Left lung (tissue), 10 donors: ENCODE data around the gene EIF4E2. TPM values are rescaled to one million over a fixed set of nuclear protein-coding genes. Genes with fewer than 3 reads are reported as not detected.
"Not testable (repeated sequence)": the region's sequence is repeated elsewhere in the genome, so short reads cannot be mapped to it uniquely, and the experiment has no call there.

Source experiments
- ATAC-seq: fragments of 200-7000 bp; cut with Tn5 transposase; one replicate; pipeline ENCODE4 v1.9.1; 2020; ENCODE audit warnings: moderate library complexity
- DNase-seq, 4 donors: peaks; one replicate each; pipeline ENCODE4 v3.0.0-alpha.2; 2013 to 2020
- H3K27ac ChIP-seq, 2 donors: fragments of 200-600 bp; sonication (generic) in 1 of 2; one replicate each; pipeline versions ENCODE4 v1.5.0 to v1.8.0; 2020 to 2021
- H3K27me3 ChIP-seq, 2 donors: fragments of 200-600 bp; sonication (generic) in 1 of 2; one replicate each; pipeline versions ENCODE4 v1.5.0 to v1.8.0; 2020 to 2021
- H3K36me3 ChIP-seq, 2 donors: fragments of 200-600 bp; sonication (generic) in 1 of 2; one replicate each; pipeline versions ENCODE4 v1.5.0 to v1.8.0; 2020 to 2021
- H3K4me1 ChIP-seq, 2 donors: fragments of 200-600 bp; one replicate each; pipeline ENCODE4 v1.8.0; 2021
- H3K4me3 ChIP-seq, 2 donors: fragments of 200-600 bp; sonication (generic) in 1 of 2; one replicate each; pipeline versions ENCODE4 v1.5.0 to v1.8.0; 2020 to 2021; ENCODE audit warnings: mild to moderate bottlenecking in 1 of 2
- H3K9me3 ChIP-seq, 2 donors: fragments of 200-600 bp; sonication (generic) in 1 of 2; one replicate each; pipeline versions ENCODE4 v1.5.0 to v1.8.0; 2020 to 2021
- CTCF ChIP-seq, 2 donors: fragments of 200-600 bp; sonication (generic) in 1 of 2; IDR thresholded peaks; one replicate each; pipeline versions ENCODE4 v1.5.0 to v1.8.0; 2021; ENCODE audit warnings: antibody characterized with exemption in 2 of 2
- intact Hi-C, 2 donors: fragments of 100-400 bp; cut with DNase I; formaldehyde crosslinking; loops; one replicate each; pipeline versions ENCODE4 v1.11.2 to v1.14.2; 2022
- polyA plus RNA-seq, 6 donors: library from polyadenylated mRNA; unstranded; fragments of 120-200 nt; gene quantifications; one replicate each; pipeline ENCODE4 v1.2.1, GENCODE V29; 2013; ENCODE audit not compliant: insufficient read length in 6 of 6
- total RNA-seq, 2 donors: library from RNA; stranded (reverse); fragmentation: NEBNext Ultra II Directional; extraction: Animal tissue kit (Norgen Biotek cat#: 25700); gene quantifications; one replicate each; pipeline ENCODE4 v1.2.1, GENCODE V29; 2021
- donor health status: DM: no; HTN: yes; CAD: no.
- donor health status: DM: no; HTN: no; CAD: no.

The EIF4E2 gene
- total and polyA plus RNA-seq, 8 donors, result 67.4 to 108 (median 96.4) TPM

- no peak for DNase-seq
- H3K9me3 ChIP-seq, result no peaks in the 10 kb centered on the region
- H3K4me3 ChIP-seq, result no peak overlapping the region
- no peaks in the 10 kb centered on the region for H3K27me3 ChIP-seq
- TF ChIP-seq CTCF (IDR thresholded peaks at IDR 0.05), result no peak
- H3K27ac ChIP-seq, result no peak overlapping the region
- intact Hi-C loops, result no loop called here
- no peak for ATAC-seq
- H3K36me3 ChIP-seq, result peaks cover 0 to 95% of the 10 kb centered on the region in 2 donors
- peaks cover 0 to under 1% of the 10 kb centered on the region in 2 donors for H3K4me1 ChIP-seq
These were observed 12.1 kb downstream of the EIF4E2 start for GRCh38 chr2:232562515-232563151.

GRCh38 chr2:232563580-232563979 is 13.1 kb downstream of the EIF4E2 start:
- Histone ChIP-seq H3K36me3 (peaks cover 0 to 95% of the 10 kb centered on the region in 2 donors), H3K27me3 (no peaks in the 10 kb centered on the region), H3K4me1 (peaks cover 0 to 5% of the 10 kb centered on the region in 2 donors), H3K27ac (no peak overlapping the region), H3K4me3 (no peak overlapping the region), H3K9me3 (no peaks in the 10 kb centered on the region)
- peak; percentile 76 for ATAC-seq
- intact Hi-C loops, result no loop called here
- TF ChIP-seq CTCF (IDR thresholded peaks at IDR 0.05), result no peak
- no peak for DNase-seq

GRCh38 chr2:232567721-232568120 is 17.2 kb downstream of the EIF4E2 start:
- no peak for TF ChIP-seq CTCF (IDR thresholded peaks at IDR 0.05)
- intact Hi-C loops, result no loop called here
- peaks cover 0 to 100% of the 10 kb centered on the region in 2 donors for H3K36me3 ChIP-seq

GRCh38 chr2:232568161-232568560 is 17.7 kb downstream of the EIF4E2 start:
- H3K9me3 ChIP-seq, result no peaks in the 10 kb centered on the region
- DNase-seq, result no peak
- H3K36me3 ChIP-seq, result peaks cover 0 to 100% of the 10 kb centered on the region in 2 donors
- peaks cover 0 to 5% of the 10 kb centered on the region in 2 donors for H3K4me1 ChIP-seq
- TF ChIP-seq CTCF (IDR thresholded peaks at IDR 0.05), result no peak
- H3K27me3 ChIP-seq, result no peaks in the 10 kb centered on the region
- no peak overlapping the region for H3K27ac ChIP-seq
- intact Hi-C loops, result no loop called here
- peak; percentile 77 for ATAC-seq
- no peak overlapping the region for H3K4me3 ChIP-seq

More at GRCh38 chr2:232567721-232568120, 17.2 kb downstream of the EIF4E2 start:
- DNase-seq (no peak), ATAC-seq (no peak)
- no peak overlapping the region for H3K27ac ChIP-seq
- peaks cover 0 to 5% of the 10 kb centered on the region in 2 donors for H3K4me1 ChIP-seq
- no peaks in the 10 kb centered on the region for H3K9me3 ChIP-seq
- no peak overlapping the region for H3K4me3 ChIP-seq
- H3K27me3 ChIP-seq, result no peaks in the 10 kb centered on the region

- Histone ChIP-seq H3K4me1 (peaks cover 0 to 5% of the 10 kb centered on the region in 2 donors), H3K4me3 (no peak overlapping the region), H3K27ac (no peak overlapping the region), H3K36me3 (peaks cover 0 to 100% of the 10 kb centered on the region in 2 donors), H3K9me3 (no peaks in the 10 kb centered on the region), H3K27me3 (no peaks in the 10 kb centered on the region)
- DNase-seq, result no peak
- intact Hi-C loops, result no loop called here
- ATAC-seq, result no peak
- no peak for TF ChIP-seq CTCF (IDR thresholded peaks at IDR 0.05)
These were observed 19.1 kb downstream of the EIF4E2 start for GRCh38 chr2:232569541-232569940.

GRCh38 chr2:232570481-232570880 is 20.0 kb downstream of the EIF4E2 start:
- H3K9me3 ChIP-seq, intact Hi-C loops, ATAC-seq, H3K4me3 ChIP-seq, H3K4me1 ChIP-seq, DNase-seq, H3K27me3 ChIP-seq, H3K27ac ChIP-seq: not testable (repeated sequence)
- peaks cover 0 to 100% of the 10 kb centered on the region in 2 donors for H3K36me3 ChIP-seq
